K562 (cell line): ENCODE measurements around the gene ZSWIM9. TPM values are rescaled to one million over a fixed set of nuclear protein-coding genes. Genes with fewer than 3 reads are reported as not detected.

ENCODE experiments used
- ATF4 ChIP-seq: fragments of 450-650 bp; formaldehyde crosslinking; IDR thresholded peaks from 2 replicates; pipeline ENCODE4 v1.4.0; 2022; ENCODE audit warnings: mild to moderate bottlenecking, moderate library complexity
- CTBP1 ChIP-seq: fragments of 450-650 bp; IDR thresholded peaks from 2 replicates; pipeline ENCODE4 v1.6.1; 2016; ENCODE audit warnings: borderline replicate concordance
- CXXC5 ChIP-seq: fragments of 250-450 bp; sonication (Bioruptor Pico); IDR thresholded peaks from 2 replicates; pipeline ENCODE4 v1.8.0; 2022; ENCODE audit warnings: inconsistent platforms, mild to moderate bottlenecking, moderate library complexity
- ETV1 ChIP-seq: fragments of 450-650 bp; conservative IDR thresholded peaks from 2 replicates; pipeline ENCODE4 v1.6.1; 2016; ENCODE audit warnings: missing genetic modification characterization, control low read depth, low read depth, missing compliant biosample characterization
- NR4A1 ChIP-seq, 2 experiments: fragments of 250-450 bp in 1 of 2; fragments of 450-650 bp in 1 of 2; sonication (Bioruptor Pico) in 1 of 2; IDR thresholded peaks; 2 replicates each; pipeline versions ENCODE4 v1.4.0 to v1.6.1; 2016 to 2020; ENCODE audit warnings: mild to moderate bottlenecking in 2 of 2, missing compliant biosample characterization in 1 of 2, missing genetic modification characterization in 1 of 2, moderate library complexity in 1 of 2
- NUFIP1 ChIP-seq: fragments of 450-650 bp; IDR thresholded peaks from 2 replicates; pipeline ENCODE4 v1.6.1; 2018; ENCODE audit not compliant: partially characterized antibody
- POLR2G ChIP-seq: fragments of 200-400 bp; formaldehyde crosslinking; IDR thresholded peaks from 2 replicates; pipeline ENCODE4 v1.6.1; 2017; ENCODE audit warnings: low read depth, mild to moderate bottlenecking, antibody characterized with exemption, low read length, moderate library complexity
- SMARCA4 ChIP-seq: fragments of 450-650 bp; IDR thresholded peaks from 2 replicates; pipeline ENCODE4 v1.6.1; 2016
- TEAD1 ChIP-seq, 2 experiments: fragments of 450-650 bp in 1 of 2; sonication (generic) in 1 of 2; formaldehyde crosslinking; IDR thresholded peaks; 2 replicates each; pipeline versions ENCODE4 v1.4.0 to v1.8.0; 2020 to 2022; ENCODE audit warnings: mild to moderate bottlenecking in 2 of 2, missing genetic modification reagents in 1 of 2
- ZMIZ1 ChIP-seq, 2 experiments: fragments of 150-350 bp in 1 of 2; IDR thresholded peaks; 2 replicates each; pipeline ENCODE4 v1.6.1; 2012 to 2016; ENCODE audit warnings: low read depth in 2 of 2, low read length in 2 of 2, mild to moderate bottlenecking in 1 of 2, moderate library complexity in 1 of 2
- ZNF12 ChIP-seq: sonication (generic); formaldehyde crosslinking; IDR thresholded peaks from 2 replicates; pipeline ENCODE4 v1.4.0; 2020; ENCODE audit warnings: mild to moderate bottlenecking, missing genetic modification reagents
- ZNF407 ChIP-seq: fragments of 450-650 bp; IDR thresholded peaks from 2 replicates; pipeline ENCODE4 v1.6.1; 2016; ENCODE audit warnings: low read depth
- ZNF444 ChIP-seq: fragments of 250-450 bp; sonication (Bioruptor Pico); IDR thresholded peaks from 2 replicates; pipeline ENCODE4 v1.4.0; 2020; ENCODE audit warnings: mild to moderate bottlenecking, moderate library complexity
- ZNF561 ChIP-seq: fragments of 450-650 bp; formaldehyde crosslinking; conservative IDR thresholded peaks from 2 replicates; pipeline ENCODE4 v1.4.0; 2020; ENCODE audit warnings: mild to moderate bottlenecking, moderate library complexity
- polyA plus RNA-seq, 8 experiments: library from polyadenylated mRNA; depleted of rRNA in 4 of 8; stranded (reverse) in 5 of 8; unstranded in 3 of 8; fragments of >200 nt; fragmentation: Nextera tagmentation in 2 of 8; fragmentation: Illumina TruSeq in 1 of 8; extraction: Ambion mirVana in 2 of 8; extraction: Trizol in 1 of 8; gene quantifications; 2 replicates each; pipeline versions ENCODE4 v1.2.1 to v1.2.3, GENCODE V29; 2011 to 2014; ENCODE audit warnings: inconsistent platforms in 1 of 8, missing spikeins in 1 of 8
- total RNA-seq, 7 experiments: library from RNA; depleted of rRNA in 6 of 7; stranded (reverse); fragments of >200 nt in 6 of 7; fragmentation: Illumina TruSeq in 2 of 7; extraction: Trizol in 2 of 7; gene quantifications; 2 replicates each; pipeline versions ENCODE4 v1.2.1 to v1.2.3, GENCODE V29; 2011 to 2021; ENCODE audit warnings: low replicate concordance in 1 of 7

The ZSWIM9 gene
- total and polyA plus RNA-seq, 9 of the 15 experiments (the other 6 are each of a cell fraction or from before 2014, with no cell fraction given): 0.04 to 1.4 (median 0.34) TPM; not detected in 1

GRCh38 chr19:48203794-48204628 is 33.5 kb downstream of the ZSWIM9 start (continued):
- TF ChIP-seq ZNF407 (peak; percentile 32; the same call in 1 of the 2 replicates), ZNF444 (CRISPR knock-in tag) (peak; percentile 74; the same call in 1 of the 2 replicates), CXXC5 (peak; percentile 40; the same call in 1 of the 2 replicates), ZMIZ1 (IDR thresholded peaks at IDR 0.05; ENCODE audit: low read depth in 2 of 2, low read length in 2 of 2) (peak in 1 of 2 experiments; percentile 5; a peak in 1 of 4 replicates), CTBP1 (peak; percentile 54), TEAD1 (CRISPR knock-in tag; IDR thresholded peaks at IDR 0.05) (0 out of 4 replicates have a peak, but pooled peaks of 1 of the 2 experiments have one; percentile 51), ZNF561 (CRISPR knock-in tag) (no peak), NUFIP1 (no peak), POLR2G (peak; percentile 89), ETV1 (tag) (no peak), SMARCA4 (0 out of 2 replicates have a peak, but pooled peaks have one; percentile 0), ZNF12 (CRISPR knock-in tag) (no peak), NR4A1 (CRISPR knock-in tag; IDR thresholded peaks at IDR 0.05) (no peak), NR4A1 (tag; IDR thresholded peaks at IDR 0.05) (no peak), ATF4 (CRISPR knock-in tag) (0 out of 2 replicates have a peak, but pooled peaks have one; percentile 28)
